IMR-90 (cell line): ENCODE results near the gene TNFRSF14.

Experiments
- CEBPB ChIP-seq: IDR thresholded peaks from 2 replicates; pipeline ENCODE4 v1.6.1; 2012; ENCODE audit warnings: low read depth, low read length, improper control_type of control experiment
- CTCF ChIP-seq: conservative IDR thresholded peaks from 2 replicates; pipeline ENCODE4 v1.5.1; 2012; ENCODE audit warnings: mild to moderate bottlenecking, low read depth, low read length, improper control_type of control experiment
- NFE2L2 ChIP-seq: fragments of 150-350 bp; IDR thresholded peaks from 2 replicates; pipeline ENCODE4 v1.6.1; 2016; ENCODE audit warnings: low read depth, mild to moderate bottlenecking, low read length
- POLR2A ChIP-seq: IDR thresholded peaks from 2 replicates; pipeline ENCODE4 v1.6.1; 2012; ENCODE audit warnings: mild to moderate bottlenecking, low read depth, low read length
- RAD21 ChIP-seq: IDR thresholded peaks from 2 replicates; pipeline ENCODE4 v1.6.1; 2012; ENCODE audit warnings: low read length, improper control_type of control experiment
- RFX5 ChIP-seq: IDR thresholded peaks from 2 replicates; pipeline ENCODE4 v1.8.0; 2012; ENCODE audit warnings: low read depth, mild to moderate bottlenecking, low read length, moderate library complexity
- SMC3 ChIP-seq: fragments of 150-350 bp; IDR thresholded peaks from 2 replicates; pipeline ENCODE4 v1.6.1; 2016; ENCODE audit warnings: low read depth, mild to moderate bottlenecking, antibody characterized with exemption, low read length, moderate library complexity
- USF2 ChIP-seq: fragments of 150-350 bp; IDR thresholded peaks from 2 replicates; pipeline ENCODE4 v1.6.1; 2017; ENCODE audit warnings: mild to moderate bottlenecking, antibody characterized with exemption, low read length, low read depth

DNA sequence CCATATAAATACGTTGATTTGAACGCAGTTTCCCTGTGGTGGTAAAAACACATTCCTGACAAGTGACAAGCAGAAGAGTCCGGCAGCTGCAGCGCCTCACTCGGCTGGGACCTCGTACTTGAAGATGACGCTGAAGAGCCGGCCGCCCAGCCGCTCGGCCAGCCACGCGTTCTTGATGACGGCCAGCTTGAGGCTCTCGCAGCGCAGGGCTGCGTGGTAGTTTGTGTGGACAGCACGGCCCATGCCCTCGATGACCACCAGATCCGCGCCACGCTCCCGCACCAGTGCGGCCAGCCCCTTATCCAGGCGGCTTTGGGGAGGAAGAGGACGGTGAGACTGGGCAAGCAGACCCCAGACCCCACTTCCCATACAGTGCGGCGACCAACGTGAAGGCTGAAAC, 47.4 kb upstream of the TNFRSF14 start:
- TF ChIP-seq CTCF (no peak), POLR2A (no peak), RAD21 (no peak), NFE2L2 (no peak), CEBPB (no peak), SMC3 (no peak), USF2 (no peak), RFX5 (no peak)
